H1 (cell line): ENCODE data around the gene PLEKHO1. TPM values are rescaled to one million over a fixed set of nuclear protein-coding genes. Genes with fewer than 3 reads are reported as not detected.

Source experiments
- CTCF ChIA-PET: fragments of 300-600 bp; sonication (Branson Sonifier 250); formaldehyde crosslinking; loops from one replicate; lab custom pipeline; 2021; ENCODE audit not compliant: partially characterized antibody; lab: Charles Lee
- POLR2A ChIA-PET: fragments of 300-600 bp; sonication (Branson Sonifier 250); formaldehyde crosslinking; loops from one replicate; lab custom pipeline; 2021; ENCODE audit warnings: inconsistent platforms; ENCODE audit not compliant: partially characterized antibody; lab: Charles Lee
- DNase-seq, 2 experiments: peaks; one replicate each; pipeline versions ENCODE4 v3.0.0 to v3.0.0-alpha.2; 2010 to 2022; ENCODE audit warnings: low spot score in 2 of 2, low read depth in 1 of 2, mixed read lengths in 1 of 2
- FAIRE-seq: peaks from 2 replicates; lab custom pipeline; 2011; peaks lifted over from hg19 to GRCh38; lab: Jason Lieb, UNC
- H2AFZ ChIP-seq: 2 replicates; pipeline ENCODE4 v1.8.1; 2012; ENCODE audit warnings: low read length, inconsistent platforms
- H2AK5ac ChIP-seq: 2 replicates; pipeline ENCODE4 v1.6.1; 2013; ENCODE audit warnings: low read depth, low read length
- H2BK120ac ChIP-seq: replicated peaks from 2 replicates; pipeline ENCODE3; 2013; ENCODE audit warnings: low read depth, low read length, inconsistent platforms
- H2BK12ac ChIP-seq: 2 replicates; pipeline ENCODE4 v1.6.1; 2013; ENCODE audit warnings: low read depth, low read length
- H2BK15ac ChIP-seq: 2 replicates; pipeline ENCODE4 v1.6.1; 2013; ENCODE audit warnings: low read length
- H2BK20ac ChIP-seq: 2 replicates; pipeline ENCODE4 v1.6.1; 2013; ENCODE audit warnings: low read length
- H2BK5ac ChIP-seq: 2 replicates; pipeline ENCODE4 v1.6.1; 2013; ENCODE audit warnings: low read depth, low read length
- H3K14ac ChIP-seq: 2 replicates; pipeline ENCODE4 v1.6.1; 2013; ENCODE audit warnings: inconsistent platforms; ENCODE audit not compliant: insufficient read length
- H3K18ac ChIP-seq: 2 replicates; pipeline ENCODE4 v1.6.1; 2013; ENCODE audit warnings: low read length; ENCODE audit errors: extremely low read depth
- H3K23ac ChIP-seq: 2 replicates; pipeline ENCODE4 v1.6.1; 2013; ENCODE audit warnings: inconsistent platforms; ENCODE audit not compliant: insufficient read length
- H3K23me2 ChIP-seq: 2 replicates; pipeline ENCODE4 v1.6.1; 2013; ENCODE audit warnings: low read depth, low read length
- H3K27ac ChIP-seq: 2 replicates; pipeline ENCODE4 v1.6.1; 2011; ENCODE audit warnings: low read depth, low read length, inconsistent platforms
- H3K27me3 ChIP-seq, 4 experiments: replicated peaks in 1 of 4; 1 replicate in 1 of 4; 2 replicates in 3 of 4; pipeline versions ENCODE4 v1.6.1 to v1.8.1; 2011 to 2013; ENCODE audit warnings: low read length in 3 of 4, mild to moderate bottlenecking in 3 of 4, inconsistent platforms in 2 of 4, mixed read lengths in 2 of 4, moderate library complexity in 1 of 4; ENCODE audit not compliant: control insufficient read depth in 3 of 4, insufficient read depth in 3 of 4; ENCODE audit errors: extremely low read depth in 1 of 4
- H3K36me3 ChIP-seq, 4 experiments: 2 replicates each; pipeline versions ENCODE4 v1.6.1 to v1.8.1; 2011 to 2013; ENCODE audit warnings: mild to moderate bottlenecking in 4 of 4, low read length in 3 of 4, moderate library complexity in 2 of 4, control low read depth in 1 of 4, inconsistent platforms in 1 of 4; ENCODE audit not compliant: insufficient read depth in 4 of 4, control insufficient read depth in 2 of 4
- H3K4ac ChIP-seq: replicated peaks from 2 replicates; pipeline ENCODE3; 2013; ENCODE audit warnings: low read length, low read depth, mixed read lengths, inconsistent platforms; ENCODE audit not compliant: insufficient read length
- H3K4me1 ChIP-seq, 4 experiments: replicated peaks in 1 of 4; 1 replicate in 1 of 4; 2 replicates in 3 of 4; pipeline versions ENCODE4 v1.6.1 to v1.8.1; 2011 to 2013; ENCODE audit warnings: low read length in 3 of 4, inconsistent platforms in 2 of 4, mixed read lengths in 1 of 4; ENCODE audit not compliant: insufficient read depth in 4 of 4, control insufficient read depth in 3 of 4
- H3K4me2 ChIP-seq, 2 experiments: 2 replicates each; pipeline versions ENCODE4 v1.6.1 to v1.8.1; 2011 to 2013; ENCODE audit warnings: low read depth in 2 of 2, low read length in 2 of 2, control low read depth in 1 of 2, inconsistent platforms in 1 of 2, mild to moderate bottlenecking in 1 of 2; ENCODE audit not compliant: insufficient read depth in 1 of 2
- H3K4me3 ChIP-seq, 4 experiments: fragments of 200-600, 300-600 bp in 1 of 4; sonication (generic), shearing (Covaris generic), sonication (Bioruptor Twin) in 1 of 4; 2 replicates each; pipeline versions ENCODE4 v1.5.1 to v1.8.1; 2011 to 2016; ENCODE audit warnings: low read length in 4 of 4, low read depth in 3 of 4, control low read depth in 2 of 4, inconsistent platforms in 2 of 4, mild to moderate bottlenecking in 2 of 4, mixed read lengths in 1 of 4, moderate library complexity in 1 of 4; ENCODE audit not compliant: insufficient read depth in 2 of 4; ENCODE audit errors: extremely low read depth in 1 of 4
- H3K56ac ChIP-seq: replicated peaks from 2 replicates; pipeline ENCODE3; 2013; ENCODE audit warnings: low read depth, mild to moderate bottlenecking, mixed read lengths, low read length, inconsistent platforms; ENCODE audit not compliant: insufficient read length
- H3K79me1 ChIP-seq: 2 replicates; pipeline ENCODE4 v1.6.1; 2013; ENCODE audit warnings: low read depth, low read length, control low read depth
- H3K79me2 ChIP-seq, 2 experiments: 2 replicates each; pipeline versions ENCODE4 v1.6.1 to v1.8.1; 2012 to 2013; ENCODE audit warnings: low read length in 2 of 2, mild to moderate bottlenecking in 2 of 2, inconsistent platforms in 1 of 2; ENCODE audit not compliant: insufficient read depth in 2 of 2, control insufficient read depth in 1 of 2
- H3K9ac ChIP-seq, 4 experiments: replicated peaks in 1 of 4; 1 replicate in 1 of 4; 2 replicates in 3 of 4; pipeline versions ENCODE4 v1.6.1 to v1.8.1; 2011 to 2013; ENCODE audit warnings: low read depth in 3 of 4, low read length in 3 of 4, control low read depth in 2 of 4, mild to moderate bottlenecking in 2 of 4, moderate library complexity in 2 of 4, inconsistent platforms in 1 of 4; ENCODE audit errors: extremely low read depth in 1 of 4
- H3K9me3 ChIP-seq, 2 experiments: 2 replicates each; pipeline versions ENCODE4 v1.6.1 to v1.8.1; 2012 to 2013; ENCODE audit warnings: mild to moderate bottlenecking in 2 of 2, moderate library complexity in 2 of 2, control low read depth in 1 of 2, inconsistent platforms in 1 of 2, low read depth in 1 of 2, low read length in 1 of 2, mixed read lengths in 1 of 2; ENCODE audit not compliant: insufficient read depth in 2 of 2
- H4K20me1 ChIP-seq, 2 experiments: replicated peaks in 1 of 2; 2 replicates each; pipeline versions ENCODE3 to v1.8.1; 2011 to 2013; ENCODE audit warnings: inconsistent platforms in 2 of 2, low read length in 2 of 2, mild to moderate bottlenecking in 1 of 2; ENCODE audit not compliant: insufficient read depth in 2 of 2, control insufficient read depth in 1 of 2
- H4K5ac ChIP-seq: 2 replicates; pipeline ENCODE4 v1.6.1; 2013; ENCODE audit warnings: low read length, low read depth, mixed read lengths, inconsistent platforms; ENCODE audit not compliant: insufficient read length
- H4K8ac ChIP-seq: 2 replicates; pipeline ENCODE4 v1.8.0; 2013; ENCODE audit warnings: mild to moderate bottlenecking, moderate library complexity, low read length, inconsistent platforms; ENCODE audit not compliant: insufficient read depth; ENCODE audit errors: extremely low read depth
- H4K91ac ChIP-seq: replicated peaks from 2 replicates; pipeline ENCODE3; 2013; ENCODE audit warnings: low read length, mixed read lengths, inconsistent platforms; ENCODE audit not compliant: insufficient read length
- CBX5 ChIP-seq: fragments of 300-800, 300-1000 bp; sonication (generic); IDR thresholded peaks from 2 replicates; pipeline ENCODE4 v1.7.1; 2016; ENCODE audit warnings: antibody characterized with exemption, low read length, low read depth
- TEAD4 ChIP-seq: IDR thresholded peaks from 2 replicates; pipeline ENCODE4 v1.6.1; 2012; ENCODE audit warnings: low read depth, low read length, inconsistent platforms, mixed read lengths
- whole genome bisulfite sequencing, 2 experiments: shearing (Covaris generic) in 1 of 2; methylation state at CpG; one replicate each; pipeline versions ENCODE4 v1.1.6 to v1.1.7; 2013 to 2015; ENCODE audit warnings: low lambda C conversion rate in 2 of 2, mixed read lengths in 2 of 2, inconsistent platforms in 1 of 2, low coverage in 1 of 2, missing lambda C conversion rate in 1 of 2; ENCODE audit not compliant: insufficient replicate concordance in 2 of 2, insufficient coverage in 1 of 2, insufficient read length in 1 of 2; ENCODE audit errors: extremely low coverage in 1 of 2, missing lambda C conversion rate in 1 of 2; 5-methylcytosine and 5-hydroxymethylcytosine counted together
- polyA plus RNA-seq, 7 experiments: library from polyadenylated mRNA; depleted of rRNA in 3 of 7; stranded (reverse) in 5 of 7; unstranded in 2 of 7; fragments of >200 nt in 5 of 7; fragments of 200-250 nt in 2 of 7; gene quantifications; 1 replicate in 5 of 7; 2 replicates in 1 of 7; 4 replicates in 1 of 7; pipeline versions ENCODE4 v1.2.1 to v1.2.3, GENCODE V29; 2011 to 2013; ENCODE audit warnings: missing spikeins in 2 of 7, mixed read lengths in 2 of 7
- total RNA-seq: library from RNA; stranded (reverse); fragmentation: NEBNext Ultra II Directional; extraction: Animal tissue kit (Norgen Biotek cat#: 25700); gene quantifications from 2 replicates; pipeline ENCODE4 v1.2.1, GENCODE V29; 2021

The PLEKHO1 gene
- total and polyA plus RNA-seq, 2 of the 8 experiments (the other 6 are each of a cell fraction or from before 2014, with no cell fraction given) = 23.2 to 37.0 TPM

GRCh38 chr1:150196417-150196816 lies 46.7 kb downstream of the PLEKHO1 start:
- Histone ChIP-seq H3K23ac (no peak overlapping the region), H3K4me3 (no peak overlapping the region), H2BK20ac (no peak overlapping the region), H3K27ac (no peak overlapping the region), H3K36me3 (no peaks in the 10 kb centered on the region), H4K5ac (no peak overlapping the region), H2BK120ac (no peak overlapping the region), H3K56ac (no peak overlapping the region), H3K27me3 (no peaks in the 10 kb centered on the region), H2BK5ac (no peak overlapping the region), H3K79me1 (no peaks in the 10 kb centered on the region), H4K20me1 (no peaks in the 10 kb centered on the region), H2BK12ac (no peak overlapping the region), H3K9me3 (peaks cover 0 to 3% of the 10 kb centered on the region in 2 experiments; a peak in 1 of 4 replicates), H3K23me2 (no peaks in the 10 kb centered on the region), H4K8ac (no peak overlapping the region), H3K9ac (no peak overlapping the region), H3K4ac (no peak overlapping the region), H3K4me1 (peaks cover 0 to 2% (median 0%) of the 10 kb centered on the region in 4 experiments; a peak in 2 of 7 replicates), H3K79me2 (no peaks in the 10 kb centered on the region), H2AK5ac (no peak overlapping the region), H2BK15ac (no peak overlapping the region), H3K18ac (no peak overlapping the region), H4K91ac (no peak overlapping the region), H3K14ac (no peak overlapping the region), H2AFZ (no peak overlapping the region), H3K4me2 (no peak overlapping the region)
- no peak for TF ChIP-seq CBX5
- 0 out of 2 replicates have a peak, but pooled peaks have one; percentile 12 for TF ChIP-seq TEAD4
- WGBS, 2 experiments = 71% methylated on average over 1 of the region's 1 CpG; no CpG with 5 or more reads in 1 of the 2 experiments
- no peak for DNase-seq
- no peak for FAIRE-seq
- POLR2A ChIA-PET = no interaction called here
- CTCF ChIA-PET = interaction anchor here (1.3 to 1.5 kb wide), 2 partner anchors 9 to 185 kb away, joined by 4 to 8 read pairs; no protein-coding TSS in a partner anchor
